K562 (cell line): ENCODE data around the gene ENTPD6. TPM values are rescaled to one million over a fixed set of nuclear protein-coding genes. Genes with fewer than 3 reads are reported as not detected.

Source experiments
- KLF6 ChIP-seq: fragments of 250-450 bp; sonication (Bioruptor Pico); IDR thresholded peaks from 2 replicates; pipeline ENCODE4 v1.4.0; 2020; ENCODE audit warnings: mild to moderate bottlenecking, moderate library complexity, borderline replicate concordance
- MCM7 ChIP-seq, 2 experiments: fragments of 450-650 bp; IDR thresholded peaks; 2 replicates each; pipeline ENCODE4 v1.6.1; 2016 to 2018
- RERE ChIP-seq: sonication (generic); formaldehyde crosslinking; IDR thresholded peaks from 2 replicates; pipeline ENCODE4 v1.8.0; 2023; ENCODE audit warnings: missing genetic modification reagents, mild to moderate bottlenecking, borderline replicate concordance
- TBL1XR1 ChIP-seq, 2 experiments: IDR thresholded peaks; 2 replicates each; pipeline ENCODE4 v1.6.1; 2012; ENCODE audit warnings: improper control_type of control experiment in 2 of 2, low read length in 2 of 2, mild to moderate bottlenecking in 1 of 2
- ZFPM2 ChIP-seq: fragments of 250-450 bp; sonication (Bioruptor Pico); IDR thresholded peaks from 2 replicates; pipeline ENCODE4 v1.5.1; 2022; ENCODE audit warnings: mild to moderate bottlenecking
- ZKSCAN3 ChIP-seq: fragments of 250-450 bp; sonication (Bioruptor Pico); IDR thresholded peaks from 2 replicates; pipeline ENCODE4 v1.4.0; 2020
- ZNF23 ChIP-seq: fragments of 250-450 bp; sonication (Bioruptor Pico); IDR thresholded peaks from 2 replicates; pipeline ENCODE4 v1.4.0; 2020; ENCODE audit warnings: mild to moderate bottlenecking
- ZNF584 ChIP-seq: fragments of 200-800 bp; sonication (Bioruptor generic); IDR thresholded peaks from 2 replicates; pipeline ENCODE4 v1.6.1; 2016; ENCODE audit warnings: low read depth, mild to moderate bottlenecking, missing genetic modification characterization, missing compliant biosample characterization
- polyA plus RNA-seq, 8 experiments: library from polyadenylated mRNA; depleted of rRNA in 4 of 8; stranded (reverse) in 5 of 8; unstranded in 3 of 8; fragments of >200 nt; fragmentation: Nextera tagmentation in 2 of 8; fragmentation: Illumina TruSeq in 1 of 8; extraction: Ambion mirVana in 2 of 8; extraction: Trizol in 1 of 8; gene quantifications; 2 replicates each; pipeline versions ENCODE4 v1.2.1 to v1.2.3, GENCODE V29; 2011 to 2014; ENCODE audit warnings: inconsistent platforms in 1 of 8, missing spikeins in 1 of 8
- total RNA-seq, 7 experiments: library from RNA; depleted of rRNA in 6 of 7; stranded (reverse); fragments of >200 nt in 6 of 7; fragmentation: Illumina TruSeq in 2 of 7; extraction: Trizol in 2 of 7; gene quantifications; 2 replicates each; pipeline versions ENCODE4 v1.2.1 to v1.2.3, GENCODE V29; 2011 to 2021; ENCODE audit warnings: low replicate concordance in 1 of 7
- TF ChIP-seq, protein P1 (sequence below): fragments of 450-650 bp; conservative IDR thresholded peaks from 2 replicates; pipeline ENCODE4 v1.6.1; 2016; ENCODE audit warnings: missing genetic modification characterization, low read depth, mild to moderate bottlenecking, missing compliant biosample characterization, moderate library complexity
- TF ChIP-seq, protein P2 (sequence below), 2 experiments: fragments of 450-650 bp; IDR thresholded peaks; 2 replicates each; pipeline ENCODE4 v1.6.1; 2018; ENCODE audit warnings: mild to moderate bottlenecking in 2 of 2, low read depth in 1 of 2; ENCODE audit not compliant: partially characterized antibody in 2 of 2
- TF ChIP-seq, protein P3 (sequence below): fragments of 450-650 bp; IDR thresholded peaks from 2 replicates; pipeline ENCODE4 v1.7.0; 2016; ENCODE audit warnings: borderline replicate concordance

The ENTPD6 gene
- total and polyA plus RNA-seq, 9 of the 15 experiments (the other 6 are each of a cell fraction or from before 2014, with no cell fraction given) = 0.82 to 36.8 (median 22.4) TPM

GRCh38 chr20:25216199-25216945 lies 20.9 kb downstream of the ENTPD6 start (continued):
- TF ChIP-seq RERE = no peak
- TF ChIP-seq ZKSCAN3 (CRISPR knock-in tag) = no peak
- no peak for TF ChIP-seq TBL1XR1 (IDR thresholded peaks at IDR 0.05; ENCODE audit: low read length in 2 of 2)
- TF ChIP-seq MCM7 (IDR thresholded peaks at IDR 0.05) = no peak
- no peak for TF ChIP-seq ZNF23 (CRISPR knock-in tag)
- TF ChIP-seq ZFPM2 = no peak
- TF ChIP-seq, protein P1, sequence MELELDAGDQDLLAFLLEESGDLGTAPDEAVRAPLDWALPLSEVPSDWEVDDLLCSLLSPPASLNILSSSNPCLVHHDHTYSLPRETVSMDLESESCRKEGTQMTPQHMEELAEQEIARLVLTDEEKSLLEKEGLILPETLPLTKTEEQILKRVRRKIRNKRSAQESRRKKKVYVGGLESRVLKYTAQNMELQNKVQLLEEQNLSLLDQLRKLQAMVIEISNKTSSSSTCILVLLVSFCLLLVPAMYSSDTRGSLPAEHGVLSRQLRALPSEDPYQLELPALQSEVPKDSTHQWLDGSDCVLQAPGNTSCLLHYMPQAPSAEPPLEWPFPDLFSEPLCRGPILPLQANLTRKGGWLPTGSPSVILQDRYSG (tag) = no peak
- TF ChIP-seq, protein P2, sequence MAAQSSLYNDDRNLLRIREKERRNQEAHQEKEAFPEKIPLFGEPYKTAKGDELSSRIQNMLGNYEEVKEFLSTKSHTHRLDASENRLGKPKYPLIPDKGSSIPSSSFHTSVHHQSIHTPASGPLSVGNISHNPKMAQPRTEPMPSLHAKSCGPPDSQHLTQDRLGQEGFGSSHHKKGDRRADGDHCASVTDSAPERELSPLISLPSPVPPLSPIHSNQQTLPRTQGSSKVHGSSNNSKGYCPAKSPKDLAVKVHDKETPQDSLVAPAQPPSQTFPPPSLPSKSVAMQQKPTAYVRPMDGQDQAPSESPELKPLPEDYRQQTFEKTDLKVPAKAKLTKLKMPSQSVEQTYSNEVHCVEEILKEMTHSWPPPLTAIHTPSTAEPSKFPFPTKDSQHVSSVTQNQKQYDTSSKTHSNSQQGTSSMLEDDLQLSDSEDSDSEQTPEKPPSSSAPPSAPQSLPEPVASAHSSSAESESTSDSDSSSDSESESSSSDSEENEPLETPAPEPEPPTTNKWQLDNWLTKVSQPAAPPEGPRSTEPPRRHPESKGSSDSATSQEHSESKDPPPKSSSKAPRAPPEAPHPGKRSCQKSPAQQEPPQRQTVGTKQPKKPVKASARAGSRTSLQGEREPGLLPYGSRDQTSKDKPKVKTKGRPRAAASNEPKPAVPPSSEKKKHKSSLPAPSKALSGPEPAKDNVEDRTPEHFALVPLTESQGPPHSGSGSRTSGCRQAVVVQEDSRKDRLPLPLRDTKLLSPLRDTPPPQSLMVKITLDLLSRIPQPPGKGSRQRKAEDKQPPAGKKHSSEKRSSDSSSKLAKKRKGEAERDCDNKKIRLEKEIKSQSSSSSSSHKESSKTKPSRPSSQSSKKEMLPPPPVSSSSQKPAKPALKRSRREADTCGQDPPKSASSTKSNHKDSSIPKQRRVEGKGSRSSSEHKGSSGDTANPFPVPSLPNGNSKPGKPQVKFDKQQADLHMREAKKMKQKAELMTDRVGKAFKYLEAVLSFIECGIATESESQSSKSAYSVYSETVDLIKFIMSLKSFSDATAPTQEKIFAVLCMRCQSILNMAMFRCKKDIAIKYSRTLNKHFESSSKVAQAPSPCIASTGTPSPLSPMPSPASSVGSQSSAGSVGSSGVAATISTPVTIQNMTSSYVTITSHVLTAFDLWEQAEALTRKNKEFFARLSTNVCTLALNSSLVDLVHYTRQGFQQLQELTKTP (IDR thresholded peaks at IDR 0.05; ENCODE audit: low read depth in 1 of 2, partially characterized antibody in 2 of 2) = no peak
- no peak for TF ChIP-seq ZNF584 (CRISPR knock-in tag)
- TF ChIP-seq, protein P3, sequence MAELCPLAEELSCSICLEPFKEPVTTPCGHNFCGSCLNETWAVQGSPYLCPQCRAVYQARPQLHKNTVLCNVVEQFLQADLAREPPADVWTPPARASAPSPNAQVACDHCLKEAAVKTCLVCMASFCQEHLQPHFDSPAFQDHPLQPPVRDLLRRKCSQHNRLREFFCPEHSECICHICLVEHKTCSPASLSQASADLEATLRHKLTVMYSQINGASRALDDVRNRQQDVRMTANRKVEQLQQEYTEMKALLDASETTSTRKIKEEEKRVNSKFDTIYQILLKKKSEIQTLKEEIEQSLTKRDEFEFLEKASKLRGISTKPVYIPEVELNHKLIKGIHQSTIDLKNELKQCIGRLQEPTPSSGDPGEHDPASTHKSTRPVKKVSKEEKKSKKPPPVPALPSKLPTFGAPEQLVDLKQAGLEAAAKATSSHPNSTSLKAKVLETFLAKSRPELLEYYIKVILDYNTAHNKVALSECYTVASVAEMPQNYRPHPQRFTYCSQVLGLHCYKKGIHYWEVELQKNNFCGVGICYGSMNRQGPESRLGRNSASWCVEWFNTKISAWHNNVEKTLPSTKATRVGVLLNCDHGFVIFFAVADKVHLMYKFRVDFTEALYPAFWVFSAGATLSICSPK = no peak
- no peak for TF ChIP-seq KLF6
